ENCODE results near the gene MEIOSIN.

DNA sequence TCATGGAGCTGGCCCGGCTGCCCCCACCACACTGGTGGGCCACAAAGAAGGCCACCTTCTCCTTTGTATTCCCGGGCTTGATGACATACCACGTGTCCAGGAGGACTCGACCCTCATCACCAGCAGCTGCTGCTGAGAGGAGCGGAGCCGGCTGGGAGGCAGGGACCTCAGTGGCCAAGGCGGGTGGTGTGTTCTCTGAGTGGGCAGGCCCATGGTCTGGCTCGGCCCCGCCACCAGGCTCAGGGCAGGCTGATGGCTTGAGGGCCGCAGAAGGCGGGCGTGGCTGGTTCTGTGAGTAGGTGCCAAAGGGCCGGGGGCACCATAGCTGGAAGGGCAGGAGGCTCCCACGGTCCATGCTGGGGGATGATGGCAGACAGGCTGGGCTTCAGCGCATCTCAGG lies 20.1 kb upstream of the MEIOSIN start:
- TF ChIP-seq, protein P1, sequence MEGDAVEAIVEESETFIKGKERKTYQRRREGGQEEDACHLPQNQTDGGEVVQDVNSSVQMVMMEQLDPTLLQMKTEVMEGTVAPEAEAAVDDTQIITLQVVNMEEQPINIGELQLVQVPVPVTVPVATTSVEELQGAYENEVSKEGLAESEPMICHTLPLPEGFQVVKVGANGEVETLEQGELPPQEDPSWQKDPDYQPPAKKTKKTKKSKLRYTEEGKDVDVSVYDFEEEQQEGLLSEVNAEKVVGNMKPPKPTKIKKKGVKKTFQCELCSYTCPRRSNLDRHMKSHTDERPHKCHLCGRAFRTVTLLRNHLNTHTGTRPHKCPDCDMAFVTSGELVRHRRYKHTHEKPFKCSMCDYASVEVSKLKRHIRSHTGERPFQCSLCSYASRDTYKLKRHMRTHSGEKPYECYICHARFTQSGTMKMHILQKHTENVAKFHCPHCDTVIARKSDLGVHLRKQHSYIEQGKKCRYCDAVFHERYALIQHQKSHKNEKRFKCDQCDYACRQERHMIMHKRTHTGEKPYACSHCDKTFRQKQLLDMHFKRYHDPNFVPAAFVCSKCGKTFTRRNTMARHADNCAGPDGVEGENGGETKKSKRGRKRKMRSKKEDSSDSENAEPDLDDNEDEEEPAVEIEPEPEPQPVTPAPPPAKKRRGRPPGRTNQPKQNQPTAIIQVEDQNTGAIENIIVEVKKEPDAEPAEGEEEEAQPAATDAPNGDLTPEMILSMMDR (IDR thresholded peaks at IDR 0.05): no peak
- no peak for TF ChIP-seq POLR2A (IDR thresholded peaks at IDR 0.05)

Data from testis (tissue), 2 donors.